GM19468 (cell line): ENCODE results near the gene DLG2.
A peak's percentile ranks its signal among the peaks of the same experiment; 100 is the strongest.

Experiments used
- ATAC-seq: cut with Tn5 transposase; IDR thresholded peaks from one replicate; pipeline ENCODE4 v1.9.1; 2021; ENCODE audit warnings: mild to moderate bottlenecking, moderate library complexity, moderate number of reproducible peaks; ENCODE audit not compliant: unreplicated experiment; ENCODE audit errors: extremely low read depth

Gene DLG2

GRCh38 chr11:84480131-84480530, 1147.0 kb downstream of the DLG2 start:
- ATAC-seq, result no peak

GRCh38 chr11:84476581-84476980, 1150.6 kb downstream of the DLG2 start:
- ATAC-seq, result no peak

- no peak for ATAC-seq
These were observed 1155.6 kb downstream of the DLG2 start for GRCh38 chr11:84471501-84471900.

- ATAC-seq, result no peak
These were observed 1158.9 kb downstream of the DLG2 start for GRCh38 chr11:84468235-84468634.

- ATAC-seq, result no peak
These were observed 1162.1 kb downstream of the DLG2 start for GRCh38 chr11:84465040-84465439.

GRCh38 chr11:84455691-84456090, 1171.5 kb downstream of the DLG2 start:
- ATAC-seq, result no peak

- no peak for ATAC-seq
These were observed 1174.9 kb downstream of the DLG2 start for GRCh38 chr11:84452211-84452610.

- no peak for ATAC-seq
These were observed 1188.6 kb downstream of the DLG2 start for GRCh38 chr11:84438565-84438964.

- ATAC-seq, result peak; percentile 60
These were observed 1189.8 kb downstream of the DLG2 start for GRCh38 chr11:84437071-84437980.

GRCh38 chr11:84430661-84431060, 1196.5 kb downstream of the DLG2 start:
- ATAC-seq, result no peak

- ATAC-seq, result no peak
These were observed 1201.5 kb downstream of the DLG2 start for GRCh38 chr11:84425673-84426072.

- no peak for ATAC-seq
These were observed 1206.9 kb downstream of the DLG2 start for GRCh38 chr11:84420271-84420670.

- ATAC-seq, result no peak
These were observed 1207.5 kb downstream of the DLG2 start for GRCh38 chr11:84419616-84420015.

GRCh38 chr11:84414920-84415319, 1212.2 kb downstream of the DLG2 start:
- ATAC-seq, result no peak

- no peak for ATAC-seq
These were observed 1213.6 kb downstream of the DLG2 start for GRCh38 chr11:84413549-84413948.

GRCh38 chr11:84412862-84413261, 1214.3 kb downstream of the DLG2 start:
- ATAC-seq, result no peak

- ATAC-seq, result no peak
These were observed 1218.2 kb downstream of the DLG2 start for GRCh38 chr11:84408946-84409411.

GRCh38 chr11:84407091-84407490, 1220.1 kb downstream of the DLG2 start:
- ATAC-seq, result no peak

GRCh38 chr11:84398017-84398626, 1229.0 kb downstream of the DLG2 start:
- ATAC-seq, result no peak

GRCh38 chr11:84396521-84396920, 1230.6 kb downstream of the DLG2 start:
- no peak for ATAC-seq

- no peak for ATAC-seq
These were observed 1236.6 kb downstream of the DLG2 start for GRCh38 chr11:84390441-84391078.
